ENCODE data around the gene TNNC2. TPM values are rescaled to one million over a fixed set of nuclear protein-coding genes. Genes with fewer than 3 reads are reported as not detected.

TNNC2 gene
- total RNA-seq, 1 experiment from 2014 or later: 4.6 TPM

DNA sequence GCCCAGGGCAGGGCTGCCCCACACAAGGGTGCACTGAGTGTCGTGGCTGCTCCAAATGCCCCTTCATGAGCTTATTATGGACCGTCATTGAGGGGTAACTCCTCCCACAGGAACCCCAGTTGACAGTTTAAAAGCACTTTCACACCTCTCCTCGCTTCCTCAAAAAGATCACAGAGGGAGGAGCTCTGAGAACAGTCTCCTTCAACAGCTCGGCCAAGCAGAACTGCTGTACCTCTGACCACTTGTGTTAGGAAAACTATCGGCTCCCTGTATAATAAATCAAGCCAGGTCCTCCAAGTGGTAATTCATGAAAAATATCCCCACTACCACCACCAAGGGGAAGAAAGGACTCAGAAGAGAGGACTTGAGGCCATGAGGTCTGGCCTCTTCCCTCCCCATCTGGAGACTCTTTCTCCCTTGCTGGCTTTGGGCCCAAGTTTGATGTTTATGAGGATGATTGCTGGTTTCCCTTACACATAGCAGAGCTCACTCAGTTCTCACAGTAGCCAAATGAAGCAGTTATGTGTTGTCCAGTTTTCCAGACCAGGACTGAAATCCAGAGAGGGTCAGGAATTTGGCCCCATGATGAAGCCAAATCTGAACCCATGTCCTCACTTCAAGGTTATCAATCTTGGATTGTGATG is 15.2 kb upstream of the TNNC2 start:
- Histone ChIP-seq H3K18ac (ENCODE audit: insufficient read length, low read depth, low read length) (no peak overlapping the region), H3K79me2 (ENCODE audit: insufficient read depth, low read length) (no peaks in the 10 kb centered on the region), H3K4me1 (ENCODE audit: insufficient read depth, low read length) (no peaks in the 10 kb centered on the region), H2BK12ac (ENCODE audit: insufficient read length, low read depth, low read length) (no peak overlapping the region), H2BK15ac (ENCODE audit: low read depth, low read length) (no peak overlapping the region), H3K23ac (ENCODE audit: insufficient read length, low read depth, low read length) (no peak overlapping the region), H3K27me3 (ENCODE audit: insufficient read depth, low read length) (no peaks in the 10 kb centered on the region), H4K91ac (ENCODE audit: insufficient read length, low read depth, low read length) (no peak overlapping the region), H3K27ac (ENCODE audit: insufficient read length, low read depth, low read length) (no peak overlapping the region), H2BK5ac (ENCODE audit: insufficient read length, low read length) (no peak overlapping the region), H2AFZ (ENCODE audit: low read length) (no peak overlapping the region), H3K9ac (ENCODE audit: extremely low read depth, insufficient read length, low read length) (no peak overlapping the region), H2AK5ac (ENCODE audit: insufficient read length, low read length) (no peak overlapping the region), H3K79me1 (ENCODE audit: insufficient read depth, low read depth, low read length, poor library complexity, severe bottlenecking) (no peaks in the 10 kb centered on the region), H4K20me1 (ENCODE audit: control insufficient read depth, insufficient read depth, insufficient read length) (no peaks in the 10 kb centered on the region), H3K23me2 (ENCODE audit: insufficient read length, low read depth, low read length, poor library complexity, severe bottlenecking) (peaks cover 3% of the 10 kb centered on the region), H3K9me3 (ENCODE audit: control insufficient read depth, low read depth, low read length) (no peaks in the 10 kb centered on the region), H3T11ph (ENCODE audit: low read length) (no peak overlapping the region), H3K14ac (ENCODE audit: insufficient read depth, low read length) (no peak overlapping the region), H4K5ac (ENCODE audit: insufficient read length, low read depth, low read length) (no peak overlapping the region), H3K4ac (ENCODE audit: low read depth, low read length) (no peak overlapping the region), H2BK20ac (ENCODE audit: low read depth, low read length, poor library complexity, severe bottlenecking) (no peak overlapping the region), H4K8ac (replicated peaks; ENCODE audit: insufficient read length, low read depth, low read length) (no peak overlapping the region), H3K56ac (ENCODE audit: insufficient read length, low read depth, low read length) (no peak overlapping the region), H2BK120ac (ENCODE audit: low read depth, low read length, poor library complexity, severe bottlenecking) (no peak overlapping the region), H3K4me2 (ENCODE audit: insufficient read depth, insufficient read length, low read length) (no peak overlapping the region)
- DNase-seq: no peak
- H3K27ac Mint-ChIP-seq: peak overlapping the region in 2 of 3 experiments; percentile 46 to 76; a peak in 4 of 7 replicates
- TF ChIP-seq, protein P1, sequence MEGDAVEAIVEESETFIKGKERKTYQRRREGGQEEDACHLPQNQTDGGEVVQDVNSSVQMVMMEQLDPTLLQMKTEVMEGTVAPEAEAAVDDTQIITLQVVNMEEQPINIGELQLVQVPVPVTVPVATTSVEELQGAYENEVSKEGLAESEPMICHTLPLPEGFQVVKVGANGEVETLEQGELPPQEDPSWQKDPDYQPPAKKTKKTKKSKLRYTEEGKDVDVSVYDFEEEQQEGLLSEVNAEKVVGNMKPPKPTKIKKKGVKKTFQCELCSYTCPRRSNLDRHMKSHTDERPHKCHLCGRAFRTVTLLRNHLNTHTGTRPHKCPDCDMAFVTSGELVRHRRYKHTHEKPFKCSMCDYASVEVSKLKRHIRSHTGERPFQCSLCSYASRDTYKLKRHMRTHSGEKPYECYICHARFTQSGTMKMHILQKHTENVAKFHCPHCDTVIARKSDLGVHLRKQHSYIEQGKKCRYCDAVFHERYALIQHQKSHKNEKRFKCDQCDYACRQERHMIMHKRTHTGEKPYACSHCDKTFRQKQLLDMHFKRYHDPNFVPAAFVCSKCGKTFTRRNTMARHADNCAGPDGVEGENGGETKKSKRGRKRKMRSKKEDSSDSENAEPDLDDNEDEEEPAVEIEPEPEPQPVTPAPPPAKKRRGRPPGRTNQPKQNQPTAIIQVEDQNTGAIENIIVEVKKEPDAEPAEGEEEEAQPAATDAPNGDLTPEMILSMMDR (conservative IDR thresholded peaks at IDR 0.05): no peak
- WGBS (ENCODE audit: extremely low coverage, insufficient read length, low lambda C conversion rate): no CpG with 5 or more reads among the region's 5 CpGs
- H3K9me3 Mint-ChIP-seq: no peaks in the 10 kb centered on the region
- no peaks in the 10 kb centered on the region for H3K27me3 Mint-ChIP-seq (ENCODE audit: low read depth)
- H3K4me1 Mint-ChIP-seq: no peaks in the 10 kb centered on the region
- peaks cover 5 to 60% (median 42%) of the 10 kb centered on the region in 3 experiments for H3K36me3 Mint-ChIP-seq (ENCODE audit: insufficient read depth in 1 of 3, low read depth in 3 of 3)
- no peak overlapping the region for H3K4me3 Mint-ChIP-seq

Measured in H9 (cell line).